Stromal cell of bone marrow (primary cell): ENCODE measurements around the gene BET1.
A peak's percentile ranks its signal among the peaks of the same experiment; 100 is the strongest.
"Not testable (repeated sequence)": the region's sequence is repeated elsewhere in the genome, so short reads cannot be mapped to it uniquely, and the experiment has no call there.

Source experiments
- DNase-seq: peaks from one replicate; pipeline ENCODE4 v3.0.0-alpha.2; 2012; ENCODE audit warnings: low read depth

Gene BET1

DNA sequence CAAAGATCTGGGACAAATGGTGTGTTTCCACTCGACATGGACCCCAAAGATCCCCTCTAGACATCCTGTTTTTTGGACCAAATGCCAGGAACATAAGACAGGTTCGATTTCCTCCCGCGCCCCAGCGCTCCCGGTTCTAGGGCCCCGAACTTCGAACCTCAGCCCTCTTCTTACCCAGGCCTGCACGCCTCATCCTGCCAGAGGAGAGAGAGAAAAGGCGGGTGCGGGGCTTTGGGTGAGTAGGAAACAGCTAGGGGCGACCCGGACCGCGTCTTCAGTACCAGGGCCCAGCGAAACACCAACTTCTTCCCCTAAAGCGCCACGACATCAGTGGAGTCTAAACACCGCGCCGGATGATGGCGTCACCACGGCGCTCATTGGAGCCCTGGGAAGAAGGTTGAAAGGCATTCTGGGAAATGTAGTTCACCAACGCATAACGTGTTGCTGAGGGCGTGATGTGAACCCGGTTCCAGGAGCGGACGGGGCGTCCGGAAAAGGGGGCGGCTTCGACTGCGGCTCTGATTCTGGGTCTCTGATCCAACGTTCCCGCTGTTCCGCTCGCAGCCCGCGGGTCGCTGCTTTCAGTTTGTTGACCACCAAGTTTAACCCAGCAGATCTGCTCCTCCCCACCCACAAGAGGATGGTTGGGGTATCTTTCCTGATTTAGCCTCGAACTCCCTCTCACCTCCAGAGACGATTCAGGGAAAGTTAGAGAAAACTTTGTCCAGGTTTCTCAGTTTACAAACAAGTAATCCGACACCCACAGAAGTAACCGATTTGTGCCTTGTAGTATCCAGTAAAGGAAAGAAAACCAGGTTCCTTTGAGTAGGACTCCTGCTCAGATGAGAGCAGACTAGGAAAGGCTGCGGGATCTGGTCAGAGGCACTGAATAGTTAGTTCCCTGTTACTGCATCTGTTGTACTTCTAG lies at the start of gene BET1:
TSS of gene BET1 (minus strand) at position 332 of the 928 bp plus-strand sequence. CDS start at position 193, 139 bp downstream.
- peak; percentile 97 for DNase-seq

DNA sequence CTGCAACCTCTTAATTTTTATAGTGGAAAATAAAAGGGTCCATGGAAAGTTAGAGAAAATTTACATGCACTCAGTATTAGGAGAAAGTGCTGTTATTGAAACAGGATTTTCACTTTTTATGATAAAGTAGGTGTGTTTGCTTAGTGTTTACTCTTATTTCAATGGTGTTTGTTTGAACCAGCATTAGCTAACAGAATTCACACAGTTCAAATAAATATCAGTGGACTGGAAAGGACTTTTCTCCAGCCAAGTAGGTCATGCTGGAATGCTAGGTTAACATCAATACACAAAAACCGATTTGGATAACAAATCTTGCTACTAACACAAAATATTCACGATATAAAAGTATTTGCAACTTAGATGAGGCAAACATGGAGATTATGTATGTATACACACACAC lies 49.4 kb upstream of the BET1 start:
- no peak for DNase-seq

- no peak for DNase-seq
Observed at GRCh38 chr7:94052398-94053180, 48.4 kb upstream of the BET1 start.

- DNase-seq: no peak
Observed at GRCh38 chr7:94050046-94050445, 45.9 kb upstream of the BET1 start.

DNA sequence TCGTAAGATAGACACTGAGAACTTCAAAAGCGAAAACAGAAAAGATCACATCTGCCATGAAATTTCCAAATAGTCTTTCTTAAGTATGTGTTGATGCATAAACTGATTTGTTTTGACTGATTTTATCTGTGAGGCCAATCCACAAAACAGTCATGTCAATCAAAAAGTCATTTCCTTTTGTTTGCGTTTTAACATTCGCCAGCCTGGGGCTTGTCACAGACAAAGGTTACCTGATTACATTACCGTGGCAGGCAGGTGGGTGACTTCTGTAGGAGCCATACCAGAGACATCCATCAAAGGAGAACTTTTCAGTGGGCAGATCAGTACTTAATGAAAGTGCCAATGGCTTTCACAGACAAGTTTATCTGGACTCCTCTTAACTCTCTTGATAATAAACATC lies 45.5 kb upstream of the BET1 start:
- no peak for DNase-seq

GRCh38 chr7:94048755-94049154 lies 44.6 kb upstream of the BET1 start:
- no peak for DNase-seq

GRCh38 chr7:94047956-94048355 lies 43.8 kb upstream of the BET1 start:
- DNase-seq: no peak

GRCh38 chr7:94045581-94045980 lies 41.4 kb upstream of the BET1 start:
- DNase-seq: no peak

GRCh38 chr7:94044806-94045205 lies 40.7 kb upstream of the BET1 start:
- no peak for DNase-seq

GRCh38 chr7:94043299-94043698 lies 39.1 kb upstream of the BET1 start:
- peak; percentile 71 for DNase-seq

- no peak for DNase-seq
Observed at GRCh38 chr7:94042381-94042780, 38.2 kb upstream of the BET1 start.

- DNase-seq: no peak
Observed at GRCh38 chr7:94041529-94041928, 37.4 kb upstream of the BET1 start.

GRCh38 chr7:94040254-94040653 lies 36.1 kb upstream of the BET1 start:
- DNase-seq: no peak

GRCh38 chr7:94039368-94040035 lies 35.3 kb upstream of the BET1 start:
- DNase-seq: no peak

- DNase-seq: no peak
Observed at GRCh38 chr7:94031865-94032264, 27.7 kb upstream of the BET1 start.

GRCh38 chr7:94030634-94031033 lies 26.5 kb upstream of the BET1 start:
- no peak for DNase-seq

DNA sequence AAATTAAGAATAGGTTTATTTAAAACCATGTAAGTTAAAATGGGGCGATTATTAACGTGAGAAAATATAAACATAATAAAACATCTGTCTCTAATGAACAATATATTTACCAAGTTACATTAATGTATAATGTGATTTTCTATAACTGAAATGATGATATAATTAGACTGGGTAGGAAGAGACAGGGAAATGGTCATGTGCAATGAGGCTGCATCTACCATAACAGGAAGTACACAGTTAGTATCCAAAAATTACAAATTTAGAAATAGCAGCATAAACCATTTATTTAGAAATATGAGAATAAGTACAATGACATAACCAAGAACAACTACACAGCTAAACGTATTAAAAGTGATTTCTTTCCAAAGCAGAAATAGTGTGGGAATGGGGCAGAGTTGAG lies 25.8 kb upstream of the BET1 start:
- no peak for DNase-seq

GRCh38 chr7:94028768-94029167 lies 24.6 kb upstream of the BET1 start:
- peak; percentile 30 for DNase-seq

GRCh38 chr7:94026619-94027018 lies 22.5 kb upstream of the BET1 start:
- DNase-seq: not testable (repeated sequence)

DNA sequence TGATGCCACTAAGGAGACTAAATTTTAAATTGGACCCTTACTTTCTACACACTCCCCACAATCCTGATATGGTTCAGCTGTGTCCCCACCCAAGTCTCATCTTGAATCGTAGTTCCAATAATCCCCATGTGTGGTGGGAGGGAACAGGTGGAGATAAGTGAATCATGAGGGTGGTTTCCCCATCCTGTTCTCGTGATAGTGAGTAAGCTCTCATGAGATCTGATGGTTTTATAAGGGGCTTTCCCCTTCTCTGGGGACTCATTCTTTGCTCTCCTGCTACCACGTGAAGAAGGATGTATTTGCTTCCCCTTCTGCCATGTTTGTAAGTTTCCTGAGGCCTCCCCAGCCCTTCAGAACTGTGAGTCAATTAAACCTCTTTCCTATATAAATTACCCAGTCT lies 18.4 kb upstream of the BET1 start:
- DNase-seq: no peak

DNA sequence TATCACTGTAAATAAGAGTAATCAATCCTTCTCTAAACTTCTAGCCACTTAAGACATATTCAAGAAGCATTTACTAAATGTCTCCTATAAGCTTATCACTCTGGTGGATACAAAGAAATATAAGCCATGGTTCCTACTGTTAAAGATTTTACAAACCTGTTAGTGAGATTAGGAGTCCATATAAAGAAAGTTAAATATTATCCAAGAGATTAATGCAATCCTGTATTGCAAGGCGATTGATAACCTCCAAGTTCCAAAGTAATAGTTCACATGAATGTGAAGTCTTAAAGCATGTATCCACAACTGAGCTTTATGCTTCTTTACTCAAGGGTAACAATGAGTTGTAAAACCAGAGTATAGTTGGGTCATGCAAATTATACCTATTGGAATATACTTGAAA lies 12.6 kb upstream of the BET1 start:
- no peak for DNase-seq

DNA sequence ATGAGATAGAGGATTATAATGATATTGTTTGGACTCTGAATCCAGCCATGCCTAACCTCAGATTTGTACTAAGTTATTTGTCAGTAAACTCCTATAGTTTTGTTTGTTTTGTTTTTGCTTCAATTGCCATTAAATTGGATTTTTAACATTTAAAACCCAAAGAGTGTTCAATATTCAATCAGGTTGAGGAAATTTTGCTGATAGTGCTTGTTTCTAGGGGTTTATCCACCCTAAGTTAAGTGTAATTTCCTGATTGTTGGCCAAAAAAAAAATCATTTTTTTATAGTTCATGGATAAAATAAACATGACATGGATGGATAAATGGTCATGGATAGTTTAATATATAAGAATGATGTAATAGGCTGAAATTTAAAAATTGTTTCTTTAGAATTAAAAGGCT lies 11.4 kb upstream of the BET1 start:
- DNase-seq: no peak

- DNase-seq: no peak
Observed at GRCh38 chr7:94012746-94013145, 8.6 kb upstream of the BET1 start.
